HepG2 (cell line): ENCODE measurements around the gene NFASC. TPM values are rescaled to one million over a fixed set of nuclear protein-coding genes. Genes with fewer than 3 reads are reported as not detected.
A peak's percentile ranks its signal among the peaks of the same experiment; 100 is the strongest.

ENCODE experiments used
- ATAC-seq: fragments of 200-7000 bp; cut with Tn5 transposase; 3 replicates; pipeline ENCODE4 v1.9.1; 2020; ENCODE audit warnings: mild to moderate bottlenecking, moderate library complexity
- BruUV-seq: library from RNA; stranded (reverse); fragments of 400-500 nt; replicated peaks from 2 replicates; lab custom pipeline; 2021; lab: Mats Ljungman, UMichigan
- CTCF ChIA-PET: fragments of 300-600 bp; formaldehyde crosslinking; extraction: SDS; loops from one replicate; lab custom pipeline; 2021; ENCODE audit warnings: low total read pairs, inconsistent platforms, low intra/inter-chr PET ratio; lab: Yijun Ruan, JAX
- POLR2A ChIA-PET: fragments of 350-600 bp; sonication (Branson Sonifier 250); formaldehyde crosslinking; loops from one replicate; lab custom pipeline; 2020; ENCODE audit warnings: antibody characterized with exemption, inconsistent platforms; lab: Yijun Ruan, JAX
- DNase-seq: peaks from one replicate; pipeline ENCODE4 v3.0.0-alpha.2; 2015; ENCODE audit warnings: low spot score
- FAIRE-seq: peaks from 3 replicates; lab custom pipeline; 2011; peaks lifted over from hg19 to GRCh38; lab: Jason Lieb, UNC
- H2AFZ ChIP-seq: one replicate; pipeline ENCODE4 v1.6.1; 2011; ENCODE audit warnings: low read length, inconsistent platforms
- H3K27ac ChIP-seq: fragments of 300-600 bp; 3 replicates; pipeline ENCODE4 v1.8.0; 2011; ENCODE audit warnings: mixed run types, mild to moderate bottlenecking, mixed read lengths, low read length, inconsistent platforms; ENCODE audit not compliant: insufficient read depth; ENCODE audit errors: extremely low read length
- H3K27me3 ChIP-seq, 2 experiments: fragments of 200-600 bp in 1 of 2; 2 replicates in 1 of 2; 3 replicates in 1 of 2; pipeline versions ENCODE4 v1.6.0 to v1.8.0; 2011; ENCODE audit warnings: low read length in 2 of 2, mild to moderate bottlenecking in 2 of 2, moderate library complexity in 2 of 2, inconsistent platforms in 1 of 2; ENCODE audit not compliant: insufficient read depth in 2 of 2, control insufficient read depth in 1 of 2
- H3K36me3 ChIP-seq, 2 experiments: fragments of 200-600 bp in 1 of 2; replicated peaks in 1 of 2; 2 replicates in 1 of 2; 3 replicates in 1 of 2; pipeline versions ENCODE4 v1.5.1 to v1.8.0; 2011; ENCODE audit warnings: low read length in 2 of 2, inconsistent platforms in 1 of 2; ENCODE audit not compliant: insufficient read depth in 2 of 2, control insufficient read depth in 1 of 2
- H3K4me1 ChIP-seq: 2 replicates; pipeline ENCODE4 v1.5.1; 2012; ENCODE audit warnings: low read length, inconsistent platforms; ENCODE audit not compliant: insufficient read depth
- H3K4me2 ChIP-seq: 2 replicates; pipeline ENCODE4 v1.6.0; 2011; ENCODE audit warnings: low read depth, low read length, inconsistent platforms
- H3K4me3 ChIP-seq, 3 experiments: fragments of 200-600 bp in 1 of 3; sonication (generic), shearing (Covaris generic) in 1 of 3; replicated peaks in 1 of 3; 2 replicates each; pipeline ENCODE4 v1.5.1; 2011 to 2016; ENCODE audit warnings: low read length in 3 of 3, inconsistent platforms in 2 of 3, low read depth in 2 of 3, mild to moderate bottlenecking in 2 of 3, control low read depth in 1 of 3, mixed read lengths in 1 of 3; ENCODE audit not compliant: insufficient read depth in 1 of 3
- H3K79me2 ChIP-seq: one replicate; pipeline ENCODE4 v1.6.1; 2011; ENCODE audit warnings: low read length, inconsistent platforms; ENCODE audit not compliant: insufficient read depth
- H3K9ac ChIP-seq: 2 replicates; pipeline ENCODE4 v1.6.0; 2011; ENCODE audit warnings: mild to moderate bottlenecking, low read depth, low read length, inconsistent platforms; ENCODE audit not compliant: insufficient read depth
- H3K9me3 ChIP-seq: 2 replicates; pipeline ENCODE4 v1.5.1; 2012; ENCODE audit warnings: mild to moderate bottlenecking, low read length
- H4K20me1 ChIP-seq: 2 replicates; pipeline ENCODE4 v1.6.0; 2011; ENCODE audit warnings: inconsistent platforms, mild to moderate bottlenecking, low read length, moderate library complexity; ENCODE audit not compliant: insufficient read depth
- MIXL1 ChIP-seq: IDR thresholded peaks from 2 replicates; pipeline ENCODE4 v1.6.1; 2016
- SNAPC2 ChIP-seq: sonication (generic); formaldehyde crosslinking; IDR thresholded peaks from 2 replicates; pipeline ENCODE4 v1.8.1; 2022; ENCODE audit warnings: mild to moderate bottlenecking, missing genetic modification reagents
- STAG1 ChIP-seq: sonication (generic); formaldehyde crosslinking; IDR thresholded peaks from 2 replicates; pipeline ENCODE4 v1.4.0; 2020; ENCODE audit warnings: missing genetic modification reagents
- ZNF629 ChIP-seq: sonication (generic); formaldehyde crosslinking; conservative IDR thresholded peaks from 2 replicates; pipeline ENCODE4 v1.5.0; 2020; ENCODE audit warnings: missing genetic modification reagents
- ZNF672 ChIP-seq: sonication (generic); formaldehyde crosslinking; IDR thresholded peaks from 2 replicates; pipeline ENCODE4 v1.8.1; 2022; ENCODE audit warnings: missing genetic modification reagents
- ZNF883 ChIP-seq: sonication (generic); formaldehyde crosslinking; IDR thresholded peaks from 2 replicates; pipeline ENCODE4 v1.5.1; 2020; ENCODE audit warnings: mild to moderate bottlenecking, missing genetic modification reagents; ENCODE audit errors: not compliant biosample characterization
- WGBS: methylation state at CpG from one replicate; pipeline ENCODE4 v1.1.6; 2017; ENCODE audit warnings: low lambda C conversion rate; 5-methylcytosine and 5-hydroxymethylcytosine counted together
- in situ Hi-C: cut with HindIII; loops from 2 replicates; pipeline ENCODE4 v1.10.0; 2017; ENCODE audit warnings: low pct_unique_long_range_greater_than_20kb; ENCODE audit not compliant: extremely low pct_ligation_motif_present
- intact Hi-C: fragments of 100-400 bp; cut with micrococcal nuclease; formaldehyde crosslinking; loops from one replicate; pipeline ENCODE4 v1.10.0; 2022; ENCODE audit not compliant: unreplicated experiment
- polyA plus RNA-seq, 8 experiments: library from polyadenylated mRNA; depleted of rRNA in 3 of 8; stranded (reverse) in 7 of 8; unstranded in 1 of 8; fragments of >200 nt; fragmentation: Illumina TruSeq in 4 of 8; extraction: Trizol in 4 of 8; gene quantifications; 2 replicates each; pipeline versions ENCODE4 v1.2.1 to v1.2.3, GENCODE V29; 2011 to 2016; ENCODE audit warnings: low read depth in 4 of 8, missing spikeins in 1 of 8, mixed read lengths in 1 of 8; ENCODE audit not compliant: insufficient read depth in 1 of 8
- total RNA-seq, 5 experiments: library from RNA; depleted of rRNA; stranded (reverse); fragments of >200 nt; fragmentation: Illumina TruSeq; extraction: Trizol; gene quantifications; 2 replicates each; pipeline ENCODE4 v1.2.3, GENCODE V29; 2016; ENCODE audit warnings: low read depth in 1 of 5
- TF ChIP-seq, protein P1 (sequence below): sonication (generic); formaldehyde crosslinking; IDR thresholded peaks from 2 replicates; pipeline ENCODE4 v1.5.0; 2020; ENCODE audit warnings: mild to moderate bottlenecking, missing genetic modification reagents, moderate library complexity

NFASC gene
- total and polyA plus RNA-seq, 2 of the 13 experiments (the other 11 are each of a cell fraction or from before 2014, with no cell fraction given) = not detected

DNA sequence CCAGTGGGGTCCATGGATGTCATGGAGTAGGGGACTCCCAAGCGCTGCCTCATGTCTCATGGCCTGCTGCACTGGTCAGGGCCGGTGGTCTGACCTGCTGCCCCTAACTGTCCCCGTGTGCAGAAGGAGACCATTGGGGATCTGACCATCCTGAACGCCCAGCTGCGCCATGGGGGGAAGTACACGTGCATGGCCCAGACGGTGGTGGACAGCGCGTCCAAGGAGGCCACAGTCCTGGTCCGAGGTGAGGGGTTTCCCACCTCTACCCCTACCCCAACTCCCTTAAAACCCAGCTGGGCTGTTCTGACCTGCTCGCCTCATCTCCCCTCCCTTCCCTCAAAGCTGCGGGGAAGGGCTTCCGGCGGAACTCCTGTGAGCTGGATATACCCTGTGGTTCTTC, 195.0 kb downstream of the NFASC start:
- Histone ChIP-seq H3K27me3 (peaks cover 0 to 19% of the 10 kb centered on the region in 2 experiments; a peak in 3 of 5 replicates), H3K9me3 (no peaks in the 10 kb centered on the region), H3K27ac (no peak overlapping the region), H2AFZ (no peak overlapping the region), H3K9ac (no peak overlapping the region), H4K20me1 (no peaks in the 10 kb centered on the region), H3K36me3 (no peaks in the 10 kb centered on the region), H3K4me2 (no peak overlapping the region), H3K4me3 (no peak overlapping the region), H3K4me1 (no peaks in the 10 kb centered on the region), H3K79me2 (no peaks in the 10 kb centered on the region)
- DNase-seq = no peak
- no TSS peak for BruUV-seq
- POLR2A ChIA-PET = no interaction called here
- FAIRE-seq = no peak
- in situ Hi-C loops = loop anchor here (10.0 kb wide), 1 partner anchor 189 kb away; no protein-coding TSS in a partner anchor
- CTCF ChIA-PET = no interaction called here
- intact Hi-C loops = no loop called here
- no peak for TF ChIP-seq ZNF672 (CRISPR knock-in tag)
- TF ChIP-seq ZNF629 = peak; percentile 20; the same call in 1 of the 2 replicates
- 82% methylated on average over 5 of the region's 14 CpGs for WGBS
- ATAC-seq = no peak

DNA sequence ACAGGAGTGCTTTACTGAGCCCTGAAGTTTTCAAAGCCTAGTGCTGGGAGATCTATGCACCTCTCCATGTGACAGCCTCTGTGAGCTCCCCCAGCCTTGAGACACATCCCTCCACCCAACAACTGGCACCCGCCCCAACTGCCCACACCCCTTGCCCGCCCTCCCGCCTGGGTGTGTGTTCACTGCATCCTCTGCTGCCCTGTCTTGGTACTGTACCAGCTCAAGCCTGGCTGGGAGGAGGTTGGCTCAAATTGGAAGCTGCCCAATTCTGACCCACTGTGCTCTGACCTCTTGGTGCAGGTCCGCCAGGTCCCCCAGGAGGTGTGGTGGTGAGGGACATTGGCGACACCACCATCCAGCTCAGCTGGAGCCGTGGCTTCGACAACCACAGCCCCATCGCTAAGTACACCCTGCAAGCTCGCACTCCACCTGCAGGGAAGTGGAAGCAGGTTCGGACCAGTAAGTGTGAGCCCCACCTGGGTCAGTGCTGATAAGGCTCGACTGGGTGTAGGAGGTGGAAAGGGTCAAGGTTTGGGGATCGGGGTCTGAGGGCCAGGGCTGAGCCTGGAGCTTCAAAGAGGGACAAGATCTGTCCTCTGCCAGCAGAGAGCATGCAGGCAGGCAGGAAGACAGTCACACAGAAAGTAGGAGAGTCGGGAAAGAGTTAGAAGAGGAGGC, 195.6 kb downstream of the NFASC start:
- Histone ChIP-seq H3K4me2 (no peak overlapping the region), H3K4me1 (no peaks in the 10 kb centered on the region), H3K79me2 (no peaks in the 10 kb centered on the region), H3K27me3 (peaks cover 0 to 19% of the 10 kb centered on the region in 2 experiments; a peak in 3 of 5 replicates), H4K20me1 (no peaks in the 10 kb centered on the region), H3K4me3 (no peak overlapping the region), H2AFZ (no peak overlapping the region), H3K36me3 (no peaks in the 10 kb centered on the region), H3K9me3 (no peaks in the 10 kb centered on the region), H3K27ac (no peak overlapping the region), H3K9ac (no peak overlapping the region)
- no TSS peak for BruUV-seq
- intact Hi-C loops = no loop called here
- DNase-seq (no peak), FAIRE-seq (no peak), ATAC-seq (peak; percentile 55)
- ChIA-PET POLR2A (no interaction called here), CTCF (no interaction called here)
- in situ Hi-C loops = loop anchor here (10.0 kb wide), 1 partner anchor 189 kb away; no protein-coding TSS in a partner anchor
- TF ChIP-seq, protein P1, sequence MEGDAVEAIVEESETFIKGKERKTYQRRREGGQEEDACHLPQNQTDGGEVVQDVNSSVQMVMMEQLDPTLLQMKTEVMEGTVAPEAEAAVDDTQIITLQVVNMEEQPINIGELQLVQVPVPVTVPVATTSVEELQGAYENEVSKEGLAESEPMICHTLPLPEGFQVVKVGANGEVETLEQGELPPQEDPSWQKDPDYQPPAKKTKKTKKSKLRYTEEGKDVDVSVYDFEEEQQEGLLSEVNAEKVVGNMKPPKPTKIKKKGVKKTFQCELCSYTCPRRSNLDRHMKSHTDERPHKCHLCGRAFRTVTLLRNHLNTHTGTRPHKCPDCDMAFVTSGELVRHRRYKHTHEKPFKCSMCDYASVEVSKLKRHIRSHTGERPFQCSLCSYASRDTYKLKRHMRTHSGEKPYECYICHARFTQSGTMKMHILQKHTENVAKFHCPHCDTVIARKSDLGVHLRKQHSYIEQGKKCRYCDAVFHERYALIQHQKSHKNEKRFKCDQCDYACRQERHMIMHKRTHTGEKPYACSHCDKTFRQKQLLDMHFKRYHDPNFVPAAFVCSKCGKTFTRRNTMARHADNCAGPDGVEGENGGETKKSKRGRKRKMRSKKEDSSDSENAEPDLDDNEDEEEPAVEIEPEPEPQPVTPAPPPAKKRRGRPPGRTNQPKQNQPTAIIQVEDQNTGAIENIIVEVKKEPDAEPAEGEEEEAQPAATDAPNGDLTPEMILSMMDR (CRISPR knock-in tag) = peak; percentile 46
- TF ChIP-seq SNAPC2 (CRISPR knock-in tag) (no peak), MIXL1 (CRISPR knock-in tag) (no peak), ZNF883 (CRISPR knock-in tag) (no peak), STAG1 (peak; percentile 11; the same call in 1 of the 2 replicates)
- 6% methylated on average over 8 of the region's 13 CpGs for WGBS
